CD4-positive, alpha-beta T cell (primary cell): ENCODE data around the gene LPO. TPM values are rescaled to one million over a fixed set of nuclear protein-coding genes. Genes with fewer than 3 reads are reported as not detected.

ENCODE experiments used
- ATAC-seq: fragments of 200-7000 bp; cut with Tn5 transposase; one replicate; pipeline ENCODE4 v1.10.0; 2022; ENCODE audit warnings: mild to moderate bottlenecking; ENCODE audit not compliant: poor library complexity
- CTCF ChIA-PET: fragments of 350-600 bp; sonication (Branson Sonifier 250); formaldehyde crosslinking; loops from one replicate; lab custom pipeline; 2021; ENCODE audit warnings: antibody characterized with exemption, inconsistent platforms; lab: Charles Lee
- POLR2A ChIA-PET: fragments of 350-600 bp; sonication (Branson Sonifier 250); formaldehyde crosslinking; loops from one replicate; lab custom pipeline; 2021; ENCODE audit warnings: antibody characterized with exemption, inconsistent platforms; lab: Charles Lee
- DNase-seq, 14 experiments: peaks; one replicate each; pipeline ENCODE4 v3.0.0-alpha.2; 2013 to 2020; ENCODE audit warnings: mixed read lengths in 2 of 14
- H3K27ac ChIP-seq, 2 donors: one replicate each; pipeline versions ENCODE4 v1.5.1 to v1.7.0; 2013; ENCODE audit warnings: low read length in 2 of 2, low read depth in 1 of 2, mild to moderate bottlenecking in 1 of 2
- H3K27me3 ChIP-seq, 2 experiments: 1 replicate in 1 of 2; 2 replicates in 1 of 2; pipeline versions ENCODE4 v1.6.1 to v1.7.0; 2013; ENCODE audit warnings: low read length in 2 of 2, control low read depth in 1 of 2, mild to moderate bottlenecking in 1 of 2, moderate library complexity in 1 of 2; ENCODE audit not compliant: insufficient read depth in 2 of 2, control insufficient read depth in 1 of 2
- H3K36me3 ChIP-seq: one replicate; pipeline ENCODE4 v1.6.1; 2013; ENCODE audit warnings: low read length, control low read depth; ENCODE audit not compliant: insufficient read depth
- H3K4me1 ChIP-seq: one replicate; pipeline ENCODE4 v1.6.1; 2013; ENCODE audit warnings: low read length, control low read depth; ENCODE audit not compliant: insufficient read depth
- H3K4me3 ChIP-seq: one replicate; pipeline ENCODE4 v1.5.1; 2013; ENCODE audit warnings: mild to moderate bottlenecking, low read length, moderate library complexity
- H3K9me3 ChIP-seq, 2 experiments: 1 replicate in 1 of 2; 2 replicates in 1 of 2; pipeline versions ENCODE4 v1.6.1 to v1.7.0; 2013; ENCODE audit warnings: low read length in 2 of 2, mild to moderate bottlenecking in 2 of 2, control low read depth in 1 of 2, moderate library complexity in 1 of 2; ENCODE audit not compliant: control insufficient read depth in 1 of 2, insufficient read depth in 1 of 2
- H3K27ac Mint-ChIP-seq: one replicate; pipeline ENCODE4 v1.8.0; 2020; ENCODE audit warnings: mixed read lengths
- H3K27me3 Mint-ChIP-seq: one replicate; pipeline ENCODE4 v1.8.0; 2021; ENCODE audit warnings: mixed read lengths
- H3K36me3 Mint-ChIP-seq: one replicate; pipeline ENCODE4 v1.8.0; 2021; ENCODE audit warnings: low read depth, mixed read lengths
- H3K4me1 Mint-ChIP-seq: one replicate; pipeline ENCODE4 v1.8.0; 2021; ENCODE audit warnings: low read depth, mixed read lengths
- H3K4me3 Mint-ChIP-seq: one replicate; pipeline ENCODE4 v1.8.0; 2020; ENCODE audit warnings: mild to moderate bottlenecking, mixed read lengths
- H3K9me3 Mint-ChIP-seq: one replicate; pipeline ENCODE4 v1.8.0; 2020; ENCODE audit warnings: mixed read lengths
- CTCF ChIP-seq: fragments of 200-600 bp; IDR thresholded peaks from one replicate; pipeline ENCODE4 v1.8.0; 2022; ENCODE audit warnings: antibody characterized with exemption, mild to moderate bottlenecking
- intact Hi-C, 2 experiments: fragments of 100-400 bp; cut with DNase I in 1 of 2; cut with micrococcal nuclease in 1 of 2; formaldehyde crosslinking; loops; one replicate each; pipeline versions ENCODE4 v1.15.1 to v1.9.0; 2023 to 2025; cut with DNase I, micrococcal nuclease
- total RNA-seq, 174 experiments: library from RNA in 2 of 174; stranded (reverse) in 2 of 174; gene quantifications; one replicate each; pipeline ENCODE4 v1.2.3 and lab custom pipeline; 2021 to 2026

The LPO gene
- total RNA-seq, 2 experiments from 2014 or later: not detected

GRCh38 chr17:58265271-58265670, 26.9 kb downstream of the LPO start:
- no peaks in the 10 kb centered on the region for H3K36me3 Mint-ChIP-seq
- DNase-seq (no peak), ATAC-seq (no peak)
- no peak overlapping the region for H3K4me3 ChIP-seq
- no peak overlapping the region for H3K4me3 Mint-ChIP-seq
- CTCF ChIA-PET: no interaction called here
- no peak overlapping the region for H3K27ac Mint-ChIP-seq
- H3K9me3 Mint-ChIP-seq: no peaks in the 10 kb centered on the region
- H3K27me3 ChIP-seq: peaks cover 16 to 36% of the 10 kb centered on the region in 2 experiments
- no peaks in the 10 kb centered on the region for H3K4me1 ChIP-seq
- TF ChIP-seq CTCF: no peak
- no peaks in the 10 kb centered on the region for H3K9me3 ChIP-seq
- H3K27me3 Mint-ChIP-seq: peaks cover 71% of the 10 kb centered on the region
- H3K27ac ChIP-seq: no peak overlapping the region
- H3K4me1 Mint-ChIP-seq: no peaks in the 10 kb centered on the region
- H3K36me3 ChIP-seq: no peaks in the 10 kb centered on the region
- POLR2A ChIA-PET: no interaction called here
- intact Hi-C loops: no loop called here

GRCh38 chr17:58265902-58266875, 27.8 kb downstream of the LPO start:
- Mint-ChIP-seq H3K27ac (no peak overlapping the region), H3K36me3 (no peaks in the 10 kb centered on the region), H3K27me3 (peaks cover 64% of the 10 kb centered on the region), H3K4me1 (no peaks in the 10 kb centered on the region), H3K9me3 (no peaks in the 10 kb centered on the region), H3K4me3 (no peak overlapping the region)
- ATAC-seq: no peak
- no peak overlapping the region for H3K4me3 ChIP-seq
- intact Hi-C loops: no loop called here
- H3K9me3 ChIP-seq: no peaks in the 10 kb centered on the region
- H3K36me3 ChIP-seq: no peaks in the 10 kb centered on the region
- CTCF ChIA-PET: no interaction called here
- no peak overlapping the region for H3K27ac ChIP-seq
- no peak for TF ChIP-seq CTCF
- POLR2A ChIA-PET: no interaction called here
- DNase-seq: no peak
- H3K27me3 ChIP-seq: peaks cover 16 to 36% of the 10 kb centered on the region in 2 experiments
- no peaks in the 10 kb centered on the region for H3K4me1 ChIP-seq

GRCh38 chr17:58267347-58268324, 29.3 kb downstream of the LPO start:
- H3K4me3 ChIP-seq: no peak overlapping the region
- H3K4me1 ChIP-seq: no peaks in the 10 kb centered on the region
- no peak for ATAC-seq
- H3K36me3 ChIP-seq: no peaks in the 10 kb centered on the region
- H3K27me3 ChIP-seq: peaks cover 16 to 29% of the 10 kb centered on the region in 2 experiments
- intact Hi-C loops: no loop called here
- peaks cover 51% of the 10 kb centered on the region for H3K27me3 Mint-ChIP-seq
- POLR2A ChIA-PET: no interaction called here
- no peaks in the 10 kb centered on the region for H3K36me3 Mint-ChIP-seq
- CTCF ChIA-PET: interaction anchor here (0.5 kb wide), 1 partner anchor 12 kb away, joined by 3 read pairs; no protein-coding TSS in a partner anchor
- DNase-seq: no peak
- no peaks in the 10 kb centered on the region for H3K4me1 Mint-ChIP-seq
- H3K27ac ChIP-seq: no peak overlapping the region
- H3K4me3 Mint-ChIP-seq: no peak overlapping the region
- TF ChIP-seq CTCF: no peak
- H3K9me3 ChIP-seq: no peaks in the 10 kb centered on the region
- H3K27ac Mint-ChIP-seq: no peak overlapping the region
- no peaks in the 10 kb centered on the region for H3K9me3 Mint-ChIP-seq
